ENCODE measurements around the gene TNPO3. TPM values are rescaled to one million over a fixed set of nuclear protein-coding genes. Genes with fewer than 3 reads are reported as not detected.
A peak's percentile ranks its signal among the peaks of the same experiment; 100 is the strongest.

Gene TNPO3
- total RNA-seq, 2 experiments from 2014 or later, result 55.1 to 71.7 TPM

GRCh38 chr7:128946936-128947830, 107.7 kb downstream of the TNPO3 start:
- H4K20me1 ChIP-seq (ENCODE audit: insufficient read depth, low read length), result no peaks in the 10 kb centered on the region
- H3K4me3 ChIP-seq (ENCODE audit: low read depth, low read length, poor library complexity, severe bottlenecking), result no peak overlapping the region
- peaks cover 27% of the 10 kb centered on the region for H3K36me3 ChIP-seq (ENCODE audit: insufficient read depth, low read length)
- no peak for DNase-seq (ENCODE audit: low spot score)
- H3K9me2 ChIP-seq (ENCODE audit: insufficient read depth, low read length), result no peaks in the 10 kb centered on the region
- H3K27ac ChIP-seq (ENCODE audit: low read depth, low read length, poor library complexity, severe bottlenecking), result no peak overlapping the region
- ChIA-PET POLR2A (interaction anchor here (0.5 to 1.0 kb wide), 2 partner anchors 60 to 1007 kb away, joined by 3 read pairs; no protein-coding TSS in a partner anchor), CTCF (ENCODE audit: unreplicated experiment) (no interaction called here)
- no peaks in the 10 kb centered on the region for H3K79me2 ChIP-seq (ENCODE audit: insufficient read depth, low read depth, low read length)
- H3K9me3 ChIP-seq (ENCODE audit: low read length), result no peaks in the 10 kb centered on the region
- H3K4me1 ChIP-seq (ENCODE audit: insufficient read depth, low read length, poor library complexity, severe bottlenecking), result no peaks in the 10 kb centered on the region
- no peak overlapping the region for H2AFZ ChIP-seq (ENCODE audit: low read length)
- BruUV-seq (replicated peaks), result no TSS peak
- intact Hi-C loops (cut with micrococcal nuclease; ENCODE audit: unreplicated experiment), result no loop called here
- no peak for TF ChIP-seq EZH2phosphoT487 (IDR thresholded peaks at IDR 0.05; ENCODE audit: borderline replicate concordance, low read depth, low read length)
- TF ChIP-seq, protein P1, sequence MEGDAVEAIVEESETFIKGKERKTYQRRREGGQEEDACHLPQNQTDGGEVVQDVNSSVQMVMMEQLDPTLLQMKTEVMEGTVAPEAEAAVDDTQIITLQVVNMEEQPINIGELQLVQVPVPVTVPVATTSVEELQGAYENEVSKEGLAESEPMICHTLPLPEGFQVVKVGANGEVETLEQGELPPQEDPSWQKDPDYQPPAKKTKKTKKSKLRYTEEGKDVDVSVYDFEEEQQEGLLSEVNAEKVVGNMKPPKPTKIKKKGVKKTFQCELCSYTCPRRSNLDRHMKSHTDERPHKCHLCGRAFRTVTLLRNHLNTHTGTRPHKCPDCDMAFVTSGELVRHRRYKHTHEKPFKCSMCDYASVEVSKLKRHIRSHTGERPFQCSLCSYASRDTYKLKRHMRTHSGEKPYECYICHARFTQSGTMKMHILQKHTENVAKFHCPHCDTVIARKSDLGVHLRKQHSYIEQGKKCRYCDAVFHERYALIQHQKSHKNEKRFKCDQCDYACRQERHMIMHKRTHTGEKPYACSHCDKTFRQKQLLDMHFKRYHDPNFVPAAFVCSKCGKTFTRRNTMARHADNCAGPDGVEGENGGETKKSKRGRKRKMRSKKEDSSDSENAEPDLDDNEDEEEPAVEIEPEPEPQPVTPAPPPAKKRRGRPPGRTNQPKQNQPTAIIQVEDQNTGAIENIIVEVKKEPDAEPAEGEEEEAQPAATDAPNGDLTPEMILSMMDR (conservative IDR thresholded peaks at IDR 0.05; ENCODE audit: low read length), result peak; percentile 60
- H3K4me2 ChIP-seq (ENCODE audit: low read length), result no peak overlapping the region

GRCh38 chr7:128945668-128946366, 109.1 kb downstream of the TNPO3 start:
- intact Hi-C loops (cut with micrococcal nuclease; ENCODE audit: unreplicated experiment), result no loop called here
- peaks cover 9% of the 10 kb centered on the region for H3K4me1 ChIP-seq (ENCODE audit: insufficient read depth, low read length, poor library complexity, severe bottlenecking)
- no peaks in the 10 kb centered on the region for H3K79me2 ChIP-seq (ENCODE audit: insufficient read depth, low read depth, low read length)
- no peaks in the 10 kb centered on the region for H3K9me2 ChIP-seq (ENCODE audit: insufficient read depth, low read length)
- H4K20me1 ChIP-seq (ENCODE audit: insufficient read depth, low read length), result no peaks in the 10 kb centered on the region
- POLR2A ChIA-PET, result interaction anchor here (0.6 kb wide), 1 partner anchor 1346 kb away, joined by 3 read pairs; no protein-coding TSS in a partner anchor
- no peak overlapping the region for H3K4me3 ChIP-seq (ENCODE audit: low read depth, low read length, poor library complexity, severe bottlenecking)
- H2AFZ ChIP-seq (ENCODE audit: low read length), result no peak overlapping the region
- H3K4me2 ChIP-seq (ENCODE audit: low read length), result no peak overlapping the region
- H3K36me3 ChIP-seq (ENCODE audit: insufficient read depth, low read length), result peaks cover 14% of the 10 kb centered on the region
- no peak for TF ChIP-seq EZH2phosphoT487 (IDR thresholded peaks at IDR 0.05; ENCODE audit: borderline replicate concordance, low read depth, low read length)
- TF ChIP-seq, protein P1 (conservative IDR thresholded peaks at IDR 0.05; ENCODE audit: low read length), result no peak
- no peak for DNase-seq (ENCODE audit: low spot score)
- no peaks in the 10 kb centered on the region for H3K9me3 ChIP-seq (ENCODE audit: low read length)
- CTCF ChIA-PET (ENCODE audit: unreplicated experiment), result no interaction called here
- BruUV-seq (replicated peaks), result no TSS peak
- no peak overlapping the region for H3K27ac ChIP-seq (ENCODE audit: low read depth, low read length, poor library complexity, severe bottlenecking)
